IPS DF 6.9 (cell line): ENCODE results near the gene AQP12A.

Experiments used
- DNase-seq: peaks from one replicate; pipeline ENCODE4 v3.0.0-alpha.2; 2013; ENCODE audit warnings: low read depth, low spot score
- H3K27ac ChIP-seq: one replicate; pipeline ENCODE4 v1.5.1; 2013; ENCODE audit warnings: low read length, control low read depth
- H3K27me3 ChIP-seq: 2 replicates; pipeline ENCODE4 v1.6.1; 2013; ENCODE audit warnings: mild to moderate bottlenecking, low read length; ENCODE audit not compliant: control insufficient read depth, insufficient read depth
- H3K36me3 ChIP-seq: 2 replicates; pipeline ENCODE4 v1.6.1; 2013; ENCODE audit warnings: low read length; ENCODE audit not compliant: control insufficient read depth, insufficient read depth
- H3K4me1 ChIP-seq: 2 replicates; pipeline ENCODE4 v1.6.1; 2013; ENCODE audit warnings: low read length; ENCODE audit not compliant: control insufficient read depth, insufficient read depth
- H3K4me3 ChIP-seq: 2 replicates; pipeline ENCODE4 v1.5.1; 2013; ENCODE audit warnings: mild to moderate bottlenecking, low read length
- H3K9me3 ChIP-seq: 2 replicates; pipeline ENCODE4 v1.6.1; 2013; ENCODE audit warnings: low read length, inconsistent platforms; ENCODE audit not compliant: control insufficient read depth, insufficient read depth
- WGBS: extraction: QIAGEN DNeasy Blood & Tissue Kit; methylation state at CpG from one replicate; pipeline ENCODE4 v1.1.7; 2013; ENCODE audit warnings: mixed read lengths, missing lambda C conversion rate; ENCODE audit not compliant: insufficient read length, insufficient coverage; 5-methylcytosine and 5-hydroxymethylcytosine counted together

Gene AQP12A

DNA sequence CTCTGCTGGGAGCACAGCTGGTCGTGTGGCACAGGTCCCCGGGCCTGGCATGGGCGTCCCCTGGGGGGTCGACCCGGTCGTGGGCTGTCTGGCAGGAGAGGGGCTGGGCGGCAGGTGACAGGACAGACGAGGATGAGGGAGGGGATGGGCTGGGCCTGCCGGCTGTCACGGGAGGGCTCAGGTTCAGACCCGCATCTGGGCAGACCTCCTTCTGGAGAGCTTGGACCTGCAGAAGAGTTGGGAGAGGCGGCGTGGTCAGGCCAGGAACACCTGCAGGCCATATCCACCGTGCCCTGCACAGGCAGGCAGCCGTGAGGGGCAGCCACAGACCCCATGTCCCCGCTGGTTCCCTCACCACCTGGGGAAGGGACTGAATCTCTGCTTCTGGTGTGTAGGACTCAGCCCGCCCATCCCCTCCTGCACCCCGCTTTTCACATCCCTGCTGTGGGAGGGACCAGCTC is 25.5 kb downstream of the AQP12A start:
- Histone ChIP-seq H3K27me3 (no peaks in the 10 kb centered on the region), H3K4me1 (no peaks in the 10 kb centered on the region; the same call in 1 of the 2 replicates), H3K4me3 (no peak overlapping the region), H3K36me3 (peaks cover 35% of the 10 kb centered on the region), H3K9me3 (no peaks in the 10 kb centered on the region), H3K27ac (no peak overlapping the region)
- no CpG with 5 or more reads among the region's 18 CpGs for WGBS
- no peak for DNase-seq

DNA sequence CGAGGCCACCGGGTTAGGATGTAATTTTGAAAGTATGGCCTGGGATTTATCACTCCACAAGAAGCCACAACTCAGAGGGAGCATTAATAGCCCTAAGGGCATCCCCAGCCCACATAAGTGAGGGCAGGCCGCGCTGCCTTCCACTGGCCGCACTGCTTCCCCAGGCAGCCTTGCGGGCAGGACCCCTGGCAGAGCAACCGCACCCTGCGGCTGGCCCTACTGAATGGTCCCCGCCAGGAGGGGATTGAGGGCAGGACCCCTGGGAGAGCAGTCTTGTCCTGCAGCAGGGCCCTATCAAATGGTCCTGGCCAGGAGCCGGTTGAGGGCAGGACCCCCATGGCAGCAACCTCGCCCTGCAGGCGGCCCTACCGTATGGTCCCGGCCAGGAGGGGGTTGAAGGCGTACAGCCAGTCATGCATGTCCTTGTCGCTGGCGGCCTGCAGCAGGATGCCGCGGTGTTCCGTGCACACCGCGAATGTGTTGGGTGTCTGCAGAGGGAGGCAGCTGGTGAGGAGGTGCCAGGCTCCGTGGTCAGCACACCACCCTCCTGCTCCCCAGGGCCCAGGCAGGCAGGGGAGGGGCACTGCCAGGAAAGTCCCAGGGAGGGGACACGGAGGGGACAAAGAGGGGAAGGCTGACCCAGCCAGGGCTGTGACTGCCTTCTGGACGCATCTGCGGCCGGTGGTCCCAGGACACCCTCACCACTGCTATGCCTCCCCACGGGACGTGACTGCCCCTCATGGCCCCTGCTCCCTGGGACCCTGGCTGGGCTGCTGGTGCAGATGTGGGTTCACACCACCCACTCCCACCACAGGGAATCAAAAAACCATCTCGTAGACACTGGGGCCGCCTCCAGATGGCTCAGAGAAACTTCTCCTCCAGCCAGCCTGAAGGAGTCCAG is 26.3 kb downstream of the AQP12A start:
- H3K4me1 ChIP-seq, result no peaks in the 10 kb centered on the region; the same call in 1 of the 2 replicates
- WGBS, result no CpG with 5 or more reads among the region's 31 CpGs
- no peak overlapping the region for H3K27ac ChIP-seq
- no peak for DNase-seq
- H3K27me3 ChIP-seq, result no peaks in the 10 kb centered on the region
- H3K9me3 ChIP-seq, result no peaks in the 10 kb centered on the region
- H3K4me3 ChIP-seq, result no peak overlapping the region
- H3K36me3 ChIP-seq, result peaks cover 42% of the 10 kb centered on the region

DNA sequence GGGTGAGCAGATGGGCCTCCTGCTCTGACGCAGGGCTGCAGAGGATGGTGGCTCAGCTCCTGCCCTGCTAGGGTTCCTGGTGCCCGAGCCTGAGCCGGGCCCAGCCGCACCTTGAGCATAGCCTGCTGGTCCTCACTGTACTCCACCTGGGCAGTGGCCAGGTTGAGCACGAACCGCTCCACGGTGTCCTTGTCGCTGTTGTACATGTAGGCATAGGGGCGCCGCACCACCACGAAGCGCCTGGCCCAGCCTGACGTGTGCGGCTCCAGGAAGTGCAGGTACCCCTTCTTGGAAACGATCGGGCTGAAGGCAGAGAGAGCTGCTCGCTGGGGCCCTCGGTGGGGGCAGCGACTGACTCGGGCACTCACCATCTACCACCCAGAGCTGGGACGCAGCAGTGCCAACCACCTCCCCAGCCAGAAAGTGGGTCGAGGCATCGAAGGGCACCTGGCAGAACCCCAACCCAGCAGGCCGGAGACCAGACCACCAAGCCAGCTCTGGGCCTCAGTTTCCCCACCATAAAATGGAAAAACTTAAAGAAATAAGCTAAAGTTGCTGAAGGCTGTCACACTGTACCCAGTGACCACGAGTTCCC is 27.3 kb downstream of the AQP12A start:
- no peaks in the 10 kb centered on the region; the same call in 1 of the 2 replicates for H3K4me1 ChIP-seq
- H3K4me3 ChIP-seq, result no peak overlapping the region
- H3K9me3 ChIP-seq, result no peaks in the 10 kb centered on the region
- WGBS, result no CpG with 5 or more reads among the region's 25 CpGs
- no peak for DNase-seq
- no peaks in the 10 kb centered on the region for H3K27me3 ChIP-seq
- no peak overlapping the region for H3K27ac ChIP-seq
- peaks cover 52% of the 10 kb centered on the region for H3K36me3 ChIP-seq

DNA sequence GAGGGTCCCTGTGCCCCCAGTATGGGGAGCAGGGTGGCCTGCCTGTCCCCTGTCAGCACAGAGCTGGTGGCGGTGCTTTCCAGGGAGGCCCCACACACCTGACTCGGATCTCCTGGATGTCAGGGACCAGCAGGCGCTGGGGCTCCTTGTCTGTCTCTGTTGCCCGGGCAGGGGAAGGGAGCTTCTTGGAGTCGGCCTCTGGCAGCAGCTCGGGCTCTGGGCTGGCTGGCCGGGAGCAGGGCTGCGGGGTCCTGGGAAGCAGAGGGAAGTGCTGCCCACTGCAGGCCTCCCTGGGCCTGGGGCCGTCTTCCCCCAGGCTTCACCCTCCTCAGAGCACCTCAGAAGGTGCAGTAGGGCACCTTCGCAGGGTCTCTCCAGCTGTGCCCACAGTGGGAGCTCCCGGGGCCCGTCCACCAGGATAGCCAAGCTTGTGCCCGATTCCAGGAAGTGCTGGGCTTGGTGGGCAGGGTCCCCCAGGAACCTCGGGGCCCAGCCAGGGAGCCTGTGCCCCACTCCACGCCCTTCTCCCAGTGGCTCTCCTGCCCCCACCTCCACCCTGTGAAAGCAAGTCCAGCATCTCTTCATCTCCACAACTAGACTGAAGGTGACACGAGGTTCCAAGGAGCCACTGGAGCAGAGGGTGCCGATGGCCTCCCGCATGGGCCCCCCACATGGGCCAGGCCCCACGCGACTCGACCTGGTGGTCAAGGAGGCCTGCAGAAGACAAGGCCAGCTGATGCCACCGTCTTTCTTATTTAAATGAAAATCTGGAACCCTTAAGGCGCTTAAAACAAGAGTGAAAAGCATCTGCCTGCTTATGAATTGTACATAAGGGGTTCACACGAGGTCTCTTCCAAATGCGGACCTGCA is 28.2 kb downstream of the AQP12A start:
- H3K9me3 ChIP-seq, result no peaks in the 10 kb centered on the region
- H3K4me3 ChIP-seq, result no peak overlapping the region
- WGBS, result no CpG with 5 or more reads among the region's 25 CpGs
- H3K4me1 ChIP-seq, result no peaks in the 10 kb centered on the region; the same call in 1 of the 2 replicates
- no peak overlapping the region for H3K27ac ChIP-seq
- H3K36me3 ChIP-seq, result peaks cover 57% of the 10 kb centered on the region
- H3K27me3 ChIP-seq, result no peaks in the 10 kb centered on the region
- no peak for DNase-seq

DNA sequence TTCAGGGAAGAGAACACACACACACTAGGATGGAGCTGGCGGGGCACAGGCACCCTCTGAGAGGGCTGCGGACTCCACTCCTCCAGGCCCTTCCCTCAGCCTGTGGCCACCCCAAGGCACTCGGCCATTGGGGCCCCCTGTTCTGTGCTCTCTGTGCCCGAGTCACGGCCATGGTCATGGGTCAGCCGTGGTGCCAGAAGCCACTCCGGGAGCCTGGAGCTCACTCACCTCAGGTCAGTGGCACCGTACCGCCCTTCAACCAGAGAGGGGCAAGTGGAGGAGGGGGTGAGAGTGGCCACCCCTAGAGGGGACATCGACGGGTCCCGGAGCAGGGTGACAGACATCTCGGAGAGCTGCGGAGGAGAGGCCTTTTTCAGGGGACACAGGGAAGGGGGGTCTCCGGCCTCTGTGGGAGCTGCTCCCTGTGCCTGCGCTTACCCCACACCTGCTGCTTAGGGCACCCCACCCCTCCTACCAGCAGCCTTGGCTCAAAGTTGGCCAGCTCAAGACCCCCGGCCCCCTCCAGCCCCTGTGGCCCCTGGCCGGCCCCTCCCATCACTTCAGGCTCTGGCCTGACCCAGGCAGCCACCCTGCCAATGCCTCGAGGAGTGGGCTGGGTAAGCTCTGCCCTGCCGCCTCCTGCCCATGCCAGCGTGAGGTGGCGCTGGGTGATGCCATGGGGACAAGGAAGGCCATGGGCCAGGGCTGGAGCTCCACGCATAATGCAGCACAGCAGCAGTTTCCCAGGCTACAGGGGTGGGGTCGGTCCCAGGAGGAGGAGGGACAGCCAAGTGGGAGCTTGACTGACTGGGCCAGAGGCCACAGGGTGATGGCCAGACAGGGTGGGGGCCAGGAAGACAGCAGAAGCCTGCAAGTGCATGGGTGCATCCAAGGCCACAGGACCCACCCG is 29.3 kb downstream of the AQP12A start:
- WGBS, result no CpG with 5 or more reads among the region's 25 CpGs
- Histone ChIP-seq H3K4me3 (no peak overlapping the region), H3K27me3 (no peaks in the 10 kb centered on the region), H3K4me1 (no peaks in the 10 kb centered on the region; the same call in 1 of the 2 replicates), H3K9me3 (no peaks in the 10 kb centered on the region), H3K27ac (no peak overlapping the region), H3K36me3 (peaks cover 67% of the 10 kb centered on the region)
- no peak for DNase-seq

DNA sequence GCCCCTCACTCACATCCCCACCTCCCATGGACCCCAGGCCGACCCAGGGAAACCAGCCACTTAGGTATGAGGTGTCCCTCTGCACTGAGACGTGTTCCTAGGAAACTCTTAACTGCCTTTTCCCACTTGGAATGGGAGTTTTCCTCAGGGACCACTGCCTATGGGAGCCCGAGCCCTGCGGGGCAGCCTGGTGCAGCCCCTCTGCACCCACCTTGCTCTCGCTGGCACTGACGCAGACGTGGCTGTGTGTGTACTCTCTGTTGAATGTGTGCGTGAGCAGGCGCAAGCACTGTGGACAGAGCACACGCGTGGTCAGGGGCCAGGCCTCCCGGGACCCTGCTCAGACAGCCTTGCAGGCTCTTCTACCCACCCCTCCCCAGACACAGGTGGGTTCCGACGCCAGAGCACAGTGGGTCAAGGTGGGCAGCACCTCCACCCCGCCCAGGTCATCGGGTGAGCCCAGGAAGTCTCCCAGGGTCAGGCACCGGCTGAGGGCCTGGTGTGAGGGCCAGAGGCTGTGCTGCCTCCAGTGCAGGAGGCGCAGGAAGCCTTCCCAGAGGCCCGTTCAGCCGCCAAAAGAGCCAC is 30.0 kb downstream of the AQP12A start:
- no peak overlapping the region for H3K4me3 ChIP-seq
- no peak overlapping the region for H3K27ac ChIP-seq
- DNase-seq, result no peak
- no peaks in the 10 kb centered on the region for H3K9me3 ChIP-seq
- no peaks in the 10 kb centered on the region for H3K27me3 ChIP-seq
- whole genome bisulfite sequencing, result no CpG with 5 or more reads among the region's 20 CpGs
- peaks cover 69% of the 10 kb centered on the region for H3K36me3 ChIP-seq
- no peaks in the 10 kb centered on the region; the same call in 1 of the 2 replicates for H3K4me1 ChIP-seq

DNA sequence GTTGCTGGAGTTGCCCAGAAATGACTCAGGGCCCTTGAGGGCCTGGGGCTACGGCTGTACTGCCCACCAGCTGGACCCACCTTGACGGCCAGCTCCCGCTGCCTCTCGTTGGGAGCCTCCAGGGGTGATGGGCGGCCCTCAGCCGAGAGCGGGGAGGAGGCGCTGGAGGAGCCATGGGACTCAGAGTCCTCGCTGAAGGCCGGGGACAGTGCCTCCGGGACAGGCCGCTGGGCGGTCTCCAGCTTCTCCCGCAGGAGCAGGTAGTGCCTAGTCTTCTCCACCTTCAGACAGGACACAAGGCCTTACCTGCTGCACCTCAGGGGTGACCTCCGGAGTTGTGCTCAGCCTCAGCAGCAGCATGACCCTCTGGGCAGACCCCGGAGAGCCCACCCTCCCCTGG is 30.7 kb downstream of the AQP12A start:
- no CpG with 5 or more reads among the region's 16 CpGs for WGBS
- Histone ChIP-seq H3K4me1 (no peaks in the 10 kb centered on the region; the same call in 1 of the 2 replicates), H3K4me3 (no peak overlapping the region), H3K27me3 (no peaks in the 10 kb centered on the region), H3K9me3 (no peaks in the 10 kb centered on the region), H3K36me3 (peaks cover 65% of the 10 kb centered on the region), H3K27ac (no peak overlapping the region)
- DNase-seq, result no peak

DNA sequence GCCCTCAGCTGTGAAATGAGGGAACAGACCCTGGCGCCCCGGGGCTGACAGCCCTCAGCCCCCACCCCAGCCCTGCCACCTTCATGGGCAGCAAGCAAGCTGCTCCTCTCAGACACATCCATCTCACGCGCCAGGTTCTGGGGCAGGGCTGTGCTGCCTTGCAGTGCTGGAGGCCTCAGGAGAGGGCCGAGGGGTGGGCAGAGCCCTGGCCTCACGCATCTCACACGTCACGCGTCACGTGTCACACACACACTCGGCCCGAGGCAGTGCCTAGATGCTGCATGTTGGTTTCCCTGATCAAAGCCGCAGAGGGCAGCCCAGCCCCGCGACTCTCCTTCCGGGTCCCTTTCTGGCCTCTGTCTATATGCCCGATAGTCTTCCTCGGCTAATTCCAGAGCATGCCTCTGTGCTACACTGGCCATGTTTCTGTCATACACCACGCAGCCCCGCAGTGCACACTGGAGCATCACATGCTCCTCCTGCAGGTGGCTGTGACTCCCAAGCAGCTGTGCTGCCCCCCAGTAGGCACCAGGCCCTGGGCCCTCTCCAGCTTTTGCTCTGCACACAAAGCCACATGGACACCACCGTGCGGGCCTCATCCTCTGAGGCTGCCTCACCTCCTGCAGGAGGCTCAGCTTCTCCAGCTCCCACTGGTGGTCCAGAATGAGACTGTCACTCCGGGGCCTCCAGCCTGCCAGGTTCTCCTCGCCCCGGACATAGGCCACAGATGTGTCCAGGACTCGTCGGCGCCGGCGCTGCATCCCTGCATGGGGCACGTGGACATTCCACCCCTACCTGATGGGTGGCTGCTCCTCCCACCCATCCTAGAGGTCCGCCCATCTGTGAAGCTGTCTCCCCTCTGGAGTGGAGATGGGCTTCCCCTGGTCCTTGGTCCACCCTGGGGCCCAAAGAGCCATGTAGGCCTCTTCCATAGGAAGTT is 31.4 kb downstream of the AQP12A start:
- Histone ChIP-seq H3K9me3 (no peaks in the 10 kb centered on the region), H3K4me1 (no peaks in the 10 kb centered on the region; the same call in 1 of the 2 replicates), H3K4me3 (no peak overlapping the region), H3K27ac (no peak overlapping the region), H3K27me3 (no peaks in the 10 kb centered on the region), H3K36me3 (peaks cover 58% of the 10 kb centered on the region)
- DNase-seq, result no peak
- no CpG with 5 or more reads among the region's 32 CpGs for WGBS
